ENCODE results near the gene SORCS3. TPM values are rescaled to one million over a fixed set of nuclear protein-coding genes. Genes with fewer than 3 reads are reported as not detected.

Gene SORCS3
- total RNA-seq, 2 experiments from 2014 or later = not detected

- ChIA-PET POLR2A (no interaction called here), CTCF (no interaction called here)
These were observed 639.8 kb downstream of the SORCS3 start for GRCh38 chr10:105280895-105281294.

- ChIA-PET CTCF (no interaction called here), POLR2A (no interaction called here)
These were observed 643.6 kb downstream of the SORCS3 start for GRCh38 chr10:105284476-105285215.

- CTCF ChIA-PET = no interaction called here
- POLR2A ChIA-PET = no interaction called here
These were observed 646.9 kb downstream of the SORCS3 start for GRCh38 chr10:105288026-105288425.

GRCh38 chr10:105288613-105289012 is 647.5 kb downstream of the SORCS3 start:
- CTCF ChIA-PET = no interaction called here
- POLR2A ChIA-PET = no interaction called here

GRCh38 chr10:105291571-105291970 is 650.5 kb downstream of the SORCS3 start:
- CTCF ChIA-PET = no interaction called here
- POLR2A ChIA-PET = no interaction called here

- CTCF ChIA-PET = no interaction called here
- POLR2A ChIA-PET = no interaction called here
These were observed 651.1 kb downstream of the SORCS3 start for GRCh38 chr10:105292236-105292635.

Data from activated CD8-positive, alpha-beta memory T cell treated with anti-CD3 and anti-CD28 coated beads for 36 hours (primary cell).